ENCODE data around the gene RPS21. TPM values are rescaled to one million over a fixed set of nuclear protein-coding genes. Genes with fewer than 3 reads are reported as not detected.

RPS21 gene
- total and polyA plus RNA-seq, 4 donors: 222 to 4,827 (median 2,651) TPM

GRCh38 chr20:62374331-62375152 lies 12.4 kb upstream of the RPS21 start:
- no peaks in the 10 kb centered on the region for H3K27me3 ChIP-seq (ENCODE audit: control insufficient read depth in 3 of 3, insufficient read depth in 3 of 3, low read length in 2 of 3)
- H3K36me3 ChIP-seq (ENCODE audit: control insufficient read depth in 4 of 4, insufficient read depth in 4 of 4, low read length in 4 of 4): no peaks in the 10 kb centered on the region
- no peak overlapping the region for H3K9ac ChIP-seq (ENCODE audit: insufficient read depth in 1 of 2, low read length in 2 of 2)
- H3K4me3 ChIP-seq: no peak overlapping the region
- no peak for ATAC-seq (ENCODE audit: insufficient read depth, low FRiP score)
- 51 to 61% methylated on average over 24 of the region's 24 CpGs for WGBS, 2 donors
- no peak overlapping the region for H3K27ac ChIP-seq (ENCODE audit: low read depth in 1 of 2, low read length in 1 of 2)
- no peak for TF ChIP-seq CTCF (IDR thresholded peaks at IDR 0.05; ENCODE audit: control extremely low read depth, extremely low read depth)
- peak in 1 of 3 donors; percentile 24 for DNase-seq
- H3K9me3 ChIP-seq (ENCODE audit: control insufficient read depth in 4 of 4, insufficient read depth in 3 of 4, low read length in 3 of 4): no peaks in the 10 kb centered on the region
- H3K4me1 ChIP-seq (ENCODE audit: control insufficient read depth in 5 of 5, insufficient read depth in 5 of 5, low read length in 5 of 5): peaks cover 0 to 65% (median 42%) of the 10 kb centered on the region in 5 donors

- no peak overlapping the region for H3K9ac ChIP-seq (ENCODE audit: insufficient read depth in 1 of 2, low read length in 2 of 2)
- H3K4me3 ChIP-seq: no peak overlapping the region
- H3K27ac ChIP-seq (ENCODE audit: low read depth in 1 of 2, low read length in 1 of 2): peak overlapping the region; percentile 55 to 62
- TF ChIP-seq CTCF (IDR thresholded peaks at IDR 0.05; ENCODE audit: control extremely low read depth, extremely low read depth): no peak
- peak; percentile 3 for ATAC-seq (ENCODE audit: insufficient read depth, low FRiP score)
- H3K36me3 ChIP-seq (ENCODE audit: control insufficient read depth in 4 of 4, insufficient read depth in 4 of 4, low read length in 4 of 4): no peaks in the 10 kb centered on the region
- H3K9me3 ChIP-seq (ENCODE audit: control insufficient read depth in 4 of 4, insufficient read depth in 3 of 4, low read length in 3 of 4): no peaks in the 10 kb centered on the region
- peaks cover 0 to 56% (median 32%) of the 10 kb centered on the region in 5 donors for H3K4me1 ChIP-seq (ENCODE audit: control insufficient read depth in 5 of 5, insufficient read depth in 5 of 5, low read length in 5 of 5)
- WGBS, 2 donors: 58 to 76% methylated on average over 25 to 26 of the region's 26 CpGs
- peak; percentile 77 to 83 (median 81) for DNase-seq
- no peaks in the 10 kb centered on the region for H3K27me3 ChIP-seq (ENCODE audit: control insufficient read depth in 3 of 3, insufficient read depth in 3 of 3, low read length in 2 of 3)
Observed at GRCh38 chr20:62376112-62377063, 10.5 kb upstream of the RPS21 start.

- TF ChIP-seq CTCF (IDR thresholded peaks at IDR 0.05; ENCODE audit: control extremely low read depth, extremely low read depth): no peak
- WGBS, 2 donors: 85 to 90% methylated on average over 17 of the region's 17 CpGs
- Histone ChIP-seq H3K27ac (ENCODE audit: low read depth in 1 of 2, low read length in 1 of 2) (peak overlapping the region; percentile 62 to 77), H3K9me3 (ENCODE audit: control insufficient read depth in 4 of 4, insufficient read depth in 3 of 4, low read length in 3 of 4) (no peaks in the 10 kb centered on the region), H3K27me3 (ENCODE audit: control insufficient read depth in 3 of 3, insufficient read depth in 3 of 3, low read length in 2 of 3) (no peaks in the 10 kb centered on the region), H3K36me3 (ENCODE audit: control insufficient read depth in 4 of 4, insufficient read depth in 4 of 4, low read length in 4 of 4) (peaks cover 0 to 6% (median 3%) of the 10 kb centered on the region in 4 donors), H3K4me1 (ENCODE audit: control insufficient read depth in 5 of 5, insufficient read depth in 5 of 5, low read length in 5 of 5) (peaks cover 0 to 56% (median 32%) of the 10 kb centered on the region in 5 donors), H3K4me3 (no peak overlapping the region), H3K9ac (ENCODE audit: insufficient read depth in 1 of 2, low read length in 2 of 2) (peak overlapping the region in 1 of 2 donors; percentile 23)
- DNase-seq: peak in 1 of 3 donors; percentile 37
- no peak for ATAC-seq (ENCODE audit: insufficient read depth, low FRiP score)
Observed at GRCh38 chr20:62377064-62377461, 9.8 kb upstream of the RPS21 start.
